ENCODE data around the gene AGFG2. TPM values are rescaled to one million over a fixed set of nuclear protein-coding genes. Genes with fewer than 3 reads are reported as not detected.

Gene AGFG2
- total RNA-seq, 1 donor: 10.5 TPM

GRCh38 chr7:100583132-100584053 lies 44.4 kb downstream of the AGFG2 start:
- DNase-seq (ENCODE audit: low read depth in 2 of 3, low spot score in 2 of 3): peak in 2 of 3 donors; percentile 76 to 77

- DNase-seq (ENCODE audit: low read depth in 2 of 3, low spot score in 2 of 3): peak in 1 of 3 donors; percentile 22
These were observed 45.2 kb downstream of the AGFG2 start for GRCh38 chr7:100584054-100584682.

- no peak for DNase-seq (ENCODE audit: low read depth in 2 of 3, low spot score in 2 of 3)
These were observed 45.9 kb downstream of the AGFG2 start for GRCh38 chr7:100584683-100585510.

- peak in 1 of 3 donors; percentile 44 for DNase-seq (ENCODE audit: low read depth in 2 of 3, low spot score in 2 of 3)
These were observed 46.7 kb downstream of the AGFG2 start, which contains the start of gene LRCH4 for GRCh38 chr7:100585511-100586265. Gene LRCH4, minus strand, starts transcription at chr7:100586129. Its CDS starts 29 bp downstream, at chr7:100586100.

- DNase-seq (ENCODE audit: low read depth in 2 of 3, low spot score in 2 of 3): peak; percentile 97 to 100 (median 100)
These were observed 47.4 kb downstream of the AGFG2 start, which contains the start of gene FBXO24 for GRCh38 chr7:100586266-100587025. Gene FBXO24, plus strand, starts transcription at chr7:100586328. Its CDS starts 298 bp downstream, at chr7:100586626.

- DNase-seq (ENCODE audit: low read depth in 2 of 3, low spot score in 2 of 3): peak in 1 of 3 donors; percentile 42
These were observed 49.4 kb downstream of the AGFG2 start for GRCh38 chr7:100588438-100588837.

GRCh38 chr7:100589341-100589947 lies 50.4 kb downstream of the AGFG2 start:
- DNase-seq (ENCODE audit: low read depth in 2 of 3, low spot score in 2 of 3): no peak

- DNase-seq (ENCODE audit: low read depth in 2 of 3, low spot score in 2 of 3): no peak
These were observed 51.2 kb downstream of the AGFG2 start for GRCh38 chr7:100590077-100590737.

GRCh38 chr7:100591596-100591995 lies 52.6 kb downstream of the AGFG2 start:
- no peak for DNase-seq (ENCODE audit: low read depth in 2 of 3, low spot score in 2 of 3)

- no peak for DNase-seq (ENCODE audit: low read depth in 2 of 3, low spot score in 2 of 3)
These were observed 56.2 kb downstream of the AGFG2 start for GRCh38 chr7:100595188-100595587.

GRCh38 chr7:100598425-100598824 lies 59.4 kb downstream of the AGFG2 start:
- no peak for DNase-seq (ENCODE audit: low read depth in 2 of 3, low spot score in 2 of 3)

- no peak for DNase-seq (ENCODE audit: low read depth in 2 of 3, low spot score in 2 of 3)
These were observed 61.1 kb downstream of the AGFG2 start for GRCh38 chr7:100599911-100600729.

- no peak for DNase-seq (ENCODE audit: low read depth in 2 of 3, low spot score in 2 of 3)
These were observed 61.7 kb downstream of the AGFG2 start for GRCh38 chr7:100600730-100601038.

GRCh38 chr7:100602889-100603725 lies 64.1 kb downstream of the AGFG2 start:
- DNase-seq (ENCODE audit: low read depth in 2 of 3, low spot score in 2 of 3): no peak

GRCh38 chr7:100603726-100604027 lies 64.7 kb downstream of the AGFG2 start:
- no peak for DNase-seq (ENCODE audit: low read depth in 2 of 3, low spot score in 2 of 3)

- peak; percentile 53 to 80 (median 66) for DNase-seq (ENCODE audit: low read depth in 2 of 3, low spot score in 2 of 3)
These were observed 65.3 kb downstream of the AGFG2 start for GRCh38 chr7:100604028-100604975.

Data from hematopoietic multipotent progenitor cell (in vitro differentiated cells).